Suprapubic skin (tissue), 4 donors: ENCODE measurements around the gene ACVR1B.

Experiments used
- CTCF ChIP-seq, 2 donors: fragments of 200-600 bp in 1 of 2; fragments of 450-650 bp in 1 of 2; sonication (generic) in 1 of 2; IDR thresholded peaks; one replicate each; pipeline ENCODE4 v1.5.1; 2016 to 2019; ENCODE audit warnings: antibody characterized with exemption in 2 of 2, mild to moderate bottlenecking in 1 of 2, moderate library complexity in 1 of 2
- EP300 ChIP-seq: sonication (generic); formaldehyde crosslinking; IDR thresholded peaks from one replicate; pipeline ENCODE4 v1.6.1; 2017; ENCODE audit warnings: antibody characterized with exemption
- POLR2A ChIP-seq, 2 donors: fragments of 450-650 bp; IDR thresholded peaks; one replicate each; pipeline ENCODE4 v1.6.1; 2017; ENCODE audit warnings: antibody characterized with exemption in 2 of 2, mild to moderate bottlenecking in 2 of 2, moderate library complexity in 2 of 2
- POLR2AphosphoS5 ChIP-seq, 3 donors: sonication (generic); formaldehyde crosslinking; IDR thresholded peaks; one replicate each; pipeline ENCODE4 v1.6.1; 2017; ENCODE audit warnings: antibody characterized with exemption in 3 of 3

- no peak for TF ChIP-seq CTCF (IDR thresholded peaks at IDR 0.05)
- TF ChIP-seq POLR2AphosphoS5 (IDR thresholded peaks at IDR 0.05) = no peak
- no peak for TF ChIP-seq POLR2A (IDR thresholded peaks at IDR 0.05)
- TF ChIP-seq EP300 = no peak
These were observed 3.4 kb upstream of the ACVR1B start for GRCh38 chr12:51948066-51948465.
